Caco-2 (cell line): ENCODE results near the gene PAQR4. TPM values are rescaled to one million over a fixed set of nuclear protein-coding genes. Genes with fewer than 3 reads are reported as not detected.
A peak's percentile ranks its signal among the peaks of the same experiment; 100 is the strongest.

ENCODE experiments used
- BruUV-seq: library from RNA; stranded (reverse); fragments of 400-500 nt; replicated peaks from 2 replicates; lab custom pipeline; 2021; lab: Mats Ljungman, UMichigan
- CTCF ChIA-PET: fragments of 300-600 bp; sonication (Branson Sonifier 250); formaldehyde crosslinking; loops from one replicate; lab custom pipeline; 2022; ENCODE audit warnings: antibody characterized with exemption; lab: Charles Lee
- POLR2A ChIA-PET: fragments of 300-600 bp; sonication (Branson Sonifier 250); formaldehyde crosslinking; loops from one replicate; lab custom pipeline; 2022; ENCODE audit warnings: antibody characterized with exemption; lab: Charles Lee
- DNase-seq, 2 experiments: peaks; one replicate each; pipeline versions ENCODE4 v3.0.0 to v3.0.0-alpha.2; 2020 to 2022
- H3K27me3 ChIP-seq: replicated peaks from 2 replicates; pipeline ENCODE4 v1.6.0; 2011; ENCODE audit warnings: low read length; ENCODE audit not compliant: control insufficient read depth, insufficient read depth
- H3K36me3 ChIP-seq: 2 replicates; pipeline ENCODE4 v1.5.1; 2011; ENCODE audit warnings: low read length; ENCODE audit not compliant: control insufficient read depth, insufficient read depth
- H3K4me1 ChIP-seq: fragments of 250-450 bp; sonication (Bioruptor Pico); 2 replicates; pipeline ENCODE4 v1.5.1; 2020; ENCODE audit warnings: mild to moderate bottlenecking
- H3K4me3 ChIP-seq: 2 replicates; pipeline ENCODE4 v1.5.1; 2011; ENCODE audit warnings: low read depth, mild to moderate bottlenecking, control low read depth, low read length
- H3K9me3 ChIP-seq: fragments of 250-450 bp; sonication (Bioruptor Pico); 2 replicates; pipeline ENCODE4 v1.5.1; 2020; ENCODE audit warnings: mild to moderate bottlenecking, moderate library complexity
- H3K27ac Mint-ChIP-seq: one replicate; pipeline ENCODE4 v1.8.0; 2022; ENCODE audit warnings: mixed read lengths; ENCODE audit not compliant: unreplicated experiment
- H3K27me3 Mint-ChIP-seq: one replicate; pipeline ENCODE4 v1.8.0; 2022; ENCODE audit warnings: mixed read lengths; ENCODE audit not compliant: insufficient read depth, unreplicated experiment
- H3K36me3 Mint-ChIP-seq: one replicate; pipeline ENCODE4 v1.8.0; 2022; ENCODE audit warnings: mild to moderate bottlenecking, mixed read lengths; ENCODE audit not compliant: insufficient read depth, unreplicated experiment
- H3K4me1 Mint-ChIP-seq: one replicate; pipeline ENCODE4 v1.8.0; 2022; ENCODE audit warnings: low read depth, mixed read lengths; ENCODE audit not compliant: unreplicated experiment
- H3K4me3 Mint-ChIP-seq: one replicate; pipeline ENCODE4 v1.8.0; 2022; ENCODE audit warnings: mild to moderate bottlenecking, moderate library complexity, mixed read lengths; ENCODE audit not compliant: unreplicated experiment
- H3K9me3 Mint-ChIP-seq: one replicate; pipeline ENCODE4 v1.8.0; 2022; ENCODE audit warnings: mixed read lengths; ENCODE audit not compliant: unreplicated experiment
- CTCF ChIP-seq, 2 experiments: fragments of 200-600 bp in 1 of 2; IDR thresholded peaks; 1 replicate in 1 of 2; 2 replicates in 1 of 2; pipeline versions ENCODE4 v1.5.1 to v1.8.0; 2011 to 2022; ENCODE audit warnings: antibody characterized with exemption in 1 of 2, control low read depth in 1 of 2, inconsistent platforms in 1 of 2, low read depth in 1 of 2, low read length in 1 of 2, mild to moderate bottlenecking in 1 of 2, moderate library complexity in 1 of 2; ENCODE audit not compliant: insufficient read depth in 1 of 2, severe bottlenecking in 1 of 2, unreplicated experiment in 1 of 2
- intact Hi-C: fragments of 100-400 bp; cut with micrococcal nuclease; formaldehyde crosslinking; loops from one replicate; pipeline ENCODE4 v1.10.0; 2022; ENCODE audit not compliant: unreplicated experiment
- total RNA-seq: library from RNA; stranded (reverse); gene quantifications from 2 replicates; pipeline ENCODE4 v1.2.3, GENCODE V29; 2022

The PAQR4 gene
- total RNA-seq, 1 experiment from 2014 or later: 12.0 TPM

GRCh38 chr16:3007957-3008689 is 39.0 kb downstream of the PAQR4 start:
- POLR2A ChIA-PET: interaction anchor here (0.5 to 6.5 kb wide), 3 partner anchors 14 to 127 kb away, joined by 4 to 83 read pairs (median 5); partner anchors contain the start of genes HCFC1R1, THOC6, TNFRSF12A and ZNF213
- Mint-ChIP-seq H3K4me1 (peaks cover 18% of the 10 kb centered on the region), H3K27ac (peak overlapping the region; percentile 94), H3K9me3 (no peaks in the 10 kb centered on the region), H3K36me3 (peaks cover 32% of the 10 kb centered on the region), H3K27me3 (no peaks in the 10 kb centered on the region), H3K4me3 (peak overlapping the region; percentile 70)
- Histone ChIP-seq H3K27me3 (no peaks in the 10 kb centered on the region), H3K4me1 (peaks cover 71% of the 10 kb centered on the region), H3K9me3 (no peaks in the 10 kb centered on the region), H3K36me3 (no peaks in the 10 kb centered on the region), H3K4me3 (no peak overlapping the region)
- intact Hi-C loops: no loop called here
- no TSS peak for BruUV-seq
- no peak for TF ChIP-seq CTCF (IDR thresholded peaks at IDR 0.05; ENCODE audit: insufficient read depth in 1 of 2, low read depth in 1 of 2, low read length in 1 of 2, severe bottlenecking in 1 of 2, unreplicated experiment in 1 of 2)
- peak; percentile 67 to 88 for DNase-seq
- CTCF ChIA-PET: interaction anchor here (1.3 to 6.6 kb wide), 3 partner anchors 13 to 24 kb away, joined by 3 to 113 read pairs (median 14); partner anchors contain the start of genes HCFC1R1, THOC6 and TNFRSF12A

- Histone ChIP-seq H3K4me1 (peaks cover 74% of the 10 kb centered on the region), H3K4me3 (no peak overlapping the region), H3K36me3 (no peaks in the 10 kb centered on the region), H3K9me3 (no peaks in the 10 kb centered on the region), H3K27me3 (no peaks in the 10 kb centered on the region)
- Mint-ChIP-seq H3K4me3 (peak overlapping the region; percentile 70), H3K4me1 (peaks cover 18% of the 10 kb centered on the region), H3K36me3 (peaks cover 30% of the 10 kb centered on the region), H3K9me3 (no peaks in the 10 kb centered on the region), H3K27me3 (no peaks in the 10 kb centered on the region), H3K27ac (peak overlapping the region; percentile 94)
- DNase-seq: peak in 1 of 2 experiments; percentile 87
- intact Hi-C loops: no loop called here
- TF ChIP-seq CTCF (IDR thresholded peaks at IDR 0.05; ENCODE audit: insufficient read depth in 1 of 2, low read depth in 1 of 2, low read length in 1 of 2, severe bottlenecking in 1 of 2, unreplicated experiment in 1 of 2): no peak
- ChIA-PET POLR2A (interaction anchor here (1.2 to 6.5 kb wide), 2 partner anchors 13 to 19 kb away, joined by 4 to 83 read pairs; partner anchors contain the start of genes HCFC1R1, THOC6 and TNFRSF12A), CTCF (interaction anchor here (1.3 to 2.7 kb wide), 2 partner anchors 19 to 23 kb away, joined by 3 to 14 read pairs; no protein-coding TSS in a partner anchor)
- no TSS peak for BruUV-seq
Observed at GRCh38 chr16:3008690-3009037, 39.5 kb downstream of the PAQR4 start.

- Mint-ChIP-seq H3K4me3 (peak overlapping the region; percentile 45), H3K36me3 (peaks cover 23% of the 10 kb centered on the region), H3K4me1 (peaks cover 27% of the 10 kb centered on the region), H3K9me3 (no peaks in the 10 kb centered on the region), H3K27me3 (no peaks in the 10 kb centered on the region), H3K27ac (peak overlapping the region; percentile 94)
- intact Hi-C loops: loop anchor here (1.0 kb wide), 1 partner anchor 11 kb away; the partner anchor contains the start of gene TNFRSF12A
- H3K27me3 ChIP-seq: no peaks in the 10 kb centered on the region
- H3K36me3 ChIP-seq: no peaks in the 10 kb centered on the region
- peaks cover 77% of the 10 kb centered on the region for H3K4me1 ChIP-seq
- DNase-seq: peak; percentile 96 to 97
- CTCF ChIA-PET: interaction anchor here (1.0 to 1.8 kb wide), 6 partner anchors 8 to 22 kb away, joined by 3 to 12 read pairs (median 7); partner anchors contain the start of genes HCFC1R1, THOC6 and TNFRSF12A
- no peaks in the 10 kb centered on the region for H3K9me3 ChIP-seq
- H3K4me3 ChIP-seq: no peak overlapping the region
- POLR2A ChIA-PET: interaction anchor here (0.6 to 2.0 kb wide), 5 partner anchors 10 to 272 kb away, joined by 3 to 34 read pairs (median 6); partner anchors contain the start of genes FLYWCH1, HCFC1R1, THOC6 and TNFRSF12A
- no TSS peak for BruUV-seq
- TF ChIP-seq CTCF (IDR thresholded peaks at IDR 0.05; ENCODE audit: insufficient read depth in 1 of 2, low read depth in 1 of 2, low read length in 1 of 2, severe bottlenecking in 1 of 2, unreplicated experiment in 1 of 2): no peak
Observed at GRCh38 chr16:3009568-3010390, 40.6 kb downstream of the PAQR4 start.
